Stimulated activated CD8-positive, alpha-beta memory T cell treated with anti-CD3 and anti-CD28 coated beads, Interleukin-4, amount 100 ng/mL, for 4 hours (primary cell): ENCODE results near the gene RABGGTA.
A peak's percentile ranks its signal among the peaks of the same experiment; 100 is the strongest.

Source experiments
- DNase-seq, 2 donors: peaks; one replicate each; pipeline ENCODE4 v3.0.0-alpha.2; 2020; ENCODE audit warnings: low read depth in 2 of 2, low spot score in 1 of 2

Gene RABGGTA, protein sequence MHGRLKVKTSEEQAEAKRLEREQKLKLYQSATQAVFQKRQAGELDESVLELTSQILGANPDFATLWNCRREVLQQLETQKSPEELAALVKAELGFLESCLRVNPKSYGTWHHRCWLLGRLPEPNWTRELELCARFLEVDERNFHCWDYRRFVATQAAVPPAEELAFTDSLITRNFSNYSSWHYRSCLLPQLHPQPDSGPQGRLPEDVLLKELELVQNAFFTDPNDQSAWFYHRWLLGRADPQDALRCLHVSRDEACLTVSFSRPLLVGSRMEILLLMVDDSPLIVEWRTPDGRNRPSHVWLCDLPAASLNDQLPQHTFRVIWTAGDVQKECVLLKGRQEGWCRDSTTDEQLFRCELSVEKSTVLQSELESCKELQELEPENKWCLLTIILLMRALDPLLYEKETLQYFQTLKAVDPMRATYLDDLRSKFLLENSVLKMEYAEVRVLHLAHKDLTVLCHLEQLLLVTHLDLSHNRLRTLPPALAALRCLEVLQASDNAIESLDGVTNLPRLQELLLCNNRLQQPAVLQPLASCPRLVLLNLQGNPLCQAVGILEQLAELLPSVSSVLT

GRCh38 chr14:24271134-24271833 lies at the start of gene RABGGTA:
Gene RABGGTA, minus strand, starts transcription at chr14:24271597. Its CDS starts 482 bp downstream, at chr14:24271115.
- peak; percentile 75 to 82 for DNase-seq

DNA sequence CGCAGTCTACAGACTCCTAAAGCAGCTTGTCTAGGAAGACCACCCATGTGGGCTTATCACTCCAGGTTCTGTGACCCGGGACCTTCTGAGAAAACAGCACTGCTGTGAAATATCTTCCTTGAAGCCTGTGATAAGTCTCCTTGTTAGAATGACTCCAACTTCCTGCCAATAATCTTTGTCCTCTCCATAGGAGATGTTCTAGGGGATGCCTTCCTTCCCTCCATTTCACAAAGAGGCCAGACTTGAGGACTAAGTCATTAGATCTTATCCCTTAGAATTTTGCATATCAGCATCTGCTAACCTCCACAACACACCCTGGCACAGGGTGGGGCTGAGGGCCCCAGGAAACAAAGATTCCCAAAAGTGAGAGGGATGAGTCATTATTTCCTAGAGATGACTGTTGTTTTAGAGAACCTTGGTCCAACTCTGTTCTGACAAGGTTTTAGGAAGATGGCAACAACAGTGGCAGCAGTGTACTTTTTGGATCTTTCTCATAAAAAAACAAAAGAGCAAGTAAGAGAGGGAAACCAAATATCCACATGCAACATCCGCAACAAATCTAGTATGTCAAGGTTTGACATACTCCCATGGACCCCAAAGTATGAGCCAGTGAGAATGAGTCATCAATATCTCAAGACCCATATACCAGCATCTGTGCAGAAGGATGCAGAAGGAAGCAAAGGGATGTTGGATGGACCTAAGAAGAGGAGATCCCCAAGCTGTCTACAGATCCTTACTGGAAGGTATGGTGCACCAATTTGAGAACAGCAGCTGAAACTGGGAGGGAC lies 45.9 kb upstream of the RABGGTA start:
- DNase-seq = no peak

DNA sequence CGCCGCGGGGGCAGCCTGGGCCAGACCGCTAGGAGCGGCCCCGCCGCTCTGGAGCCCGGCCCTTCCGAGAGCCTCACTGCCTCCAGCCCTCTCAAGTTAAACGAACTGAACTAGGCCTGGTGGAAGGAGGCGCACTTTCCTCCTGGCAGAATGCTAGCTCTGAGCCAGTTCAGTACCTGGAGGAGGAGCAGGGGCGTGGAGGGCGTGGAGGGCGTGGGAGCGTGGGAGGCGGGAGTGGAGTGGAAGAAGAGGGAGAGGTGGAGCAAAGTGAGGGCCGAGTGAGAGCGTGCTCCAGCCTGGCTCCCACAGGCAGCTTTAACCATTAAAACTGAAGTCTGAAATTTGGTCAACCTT lies 45.2 kb upstream of the RABGGTA start:
- DNase-seq = no peak

DNA sequence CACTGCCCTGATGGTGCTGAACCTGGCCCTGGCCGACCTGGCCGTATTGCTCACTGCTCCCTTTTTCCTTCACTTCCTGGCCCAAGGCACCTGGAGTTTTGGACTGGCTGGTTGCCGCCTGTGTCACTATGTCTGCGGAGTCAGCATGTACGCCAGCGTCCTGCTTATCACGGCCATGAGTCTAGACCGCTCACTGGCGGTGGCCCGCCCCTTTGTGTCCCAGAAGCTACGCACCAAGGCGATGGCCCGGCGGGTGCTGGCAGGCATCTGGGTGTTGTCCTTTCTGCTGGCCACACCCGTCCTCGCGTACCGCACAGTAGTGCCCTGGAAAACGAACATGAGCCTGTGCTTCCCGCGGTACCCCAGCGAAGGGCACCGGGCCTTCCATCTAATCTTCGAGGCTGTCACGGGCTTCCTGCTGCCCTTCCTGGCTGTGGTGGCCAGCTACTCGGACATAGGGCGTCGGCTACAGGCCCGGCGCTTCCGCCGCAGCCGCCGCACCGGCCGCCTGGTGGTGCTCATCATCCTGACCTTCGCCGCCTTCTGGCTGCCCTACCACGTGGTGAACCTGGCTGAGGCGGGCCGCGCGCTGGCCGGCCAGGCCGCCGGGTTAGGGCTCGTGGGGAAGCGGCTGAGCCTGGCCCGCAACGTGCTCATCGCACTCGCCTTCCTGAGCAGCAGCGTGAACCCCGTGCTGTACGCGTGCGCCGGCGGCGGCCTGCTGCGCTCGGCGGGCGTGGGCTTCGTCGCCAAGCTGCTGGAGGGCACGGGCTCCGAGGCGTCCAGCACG lies 44.6 kb upstream of the RABGGTA start:
- DNase-seq = no peak

GRCh38 chr14:24315243-24315806 lies 43.9 kb upstream of the RABGGTA start:
- no peak for DNase-seq

DNA sequence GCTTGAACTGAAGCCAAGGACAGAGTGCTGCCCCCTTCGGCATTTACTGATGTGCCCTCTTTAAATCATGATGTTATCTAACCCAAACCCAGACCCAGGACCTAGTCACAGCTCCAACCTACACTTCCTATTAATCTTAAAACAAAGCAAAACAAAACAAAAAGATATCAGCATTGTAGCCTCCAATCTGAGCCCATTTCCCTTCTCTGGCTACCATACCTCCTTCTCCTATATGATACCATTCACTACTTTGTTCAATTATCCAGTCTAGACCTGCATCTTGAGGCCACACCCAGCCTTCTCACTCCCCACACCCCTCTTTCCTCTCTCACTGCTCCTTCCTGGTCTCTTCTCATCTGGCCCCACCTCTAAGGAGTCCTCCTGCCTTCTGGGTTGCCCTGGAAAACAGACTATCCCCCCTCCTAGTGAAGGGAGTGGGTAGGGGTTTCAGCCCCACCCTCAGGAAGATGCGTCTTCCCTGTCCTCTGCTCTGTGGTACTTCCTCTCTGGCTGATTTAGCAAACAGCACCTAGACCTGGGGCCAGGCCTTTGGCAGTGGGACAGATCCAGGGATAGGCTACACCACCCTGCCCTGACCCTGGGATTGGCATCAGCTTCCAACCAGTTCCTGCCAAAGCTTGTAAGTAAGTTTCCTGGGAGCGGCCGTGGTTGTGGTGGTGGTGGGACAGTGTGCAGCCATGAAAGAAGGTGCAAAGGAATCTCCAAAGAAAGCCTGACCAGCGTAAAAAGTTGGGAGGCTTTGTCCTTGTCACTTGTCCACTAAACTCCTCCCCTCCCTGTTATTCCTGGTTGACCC lies 43.2 kb upstream of the RABGGTA start:
- no peak for DNase-seq

DNA sequence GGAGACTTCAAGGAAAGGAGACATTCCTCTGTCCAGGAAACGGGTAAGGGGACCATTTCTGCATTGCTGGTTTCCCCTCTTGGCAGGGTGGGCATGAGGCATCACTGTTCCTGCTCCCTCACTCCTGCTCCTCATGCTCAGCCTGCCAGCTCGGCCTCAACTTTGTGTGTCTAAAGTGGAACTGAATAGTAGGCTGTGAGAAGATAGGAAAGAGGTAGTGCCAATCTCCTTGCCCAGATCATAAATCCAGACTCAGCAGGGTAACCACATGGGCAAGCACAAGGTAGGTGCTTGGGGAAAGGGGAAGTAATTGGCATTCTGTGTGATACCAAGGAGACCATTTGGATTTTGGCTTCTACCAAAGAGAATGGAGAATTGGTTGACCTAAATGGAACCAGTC lies 42.5 kb upstream of the RABGGTA start:
- no peak for DNase-seq

- DNase-seq = no peak
These were observed 41.5 kb upstream of the RABGGTA start for GRCh38 chr14:24312736-24313507.

DNA sequence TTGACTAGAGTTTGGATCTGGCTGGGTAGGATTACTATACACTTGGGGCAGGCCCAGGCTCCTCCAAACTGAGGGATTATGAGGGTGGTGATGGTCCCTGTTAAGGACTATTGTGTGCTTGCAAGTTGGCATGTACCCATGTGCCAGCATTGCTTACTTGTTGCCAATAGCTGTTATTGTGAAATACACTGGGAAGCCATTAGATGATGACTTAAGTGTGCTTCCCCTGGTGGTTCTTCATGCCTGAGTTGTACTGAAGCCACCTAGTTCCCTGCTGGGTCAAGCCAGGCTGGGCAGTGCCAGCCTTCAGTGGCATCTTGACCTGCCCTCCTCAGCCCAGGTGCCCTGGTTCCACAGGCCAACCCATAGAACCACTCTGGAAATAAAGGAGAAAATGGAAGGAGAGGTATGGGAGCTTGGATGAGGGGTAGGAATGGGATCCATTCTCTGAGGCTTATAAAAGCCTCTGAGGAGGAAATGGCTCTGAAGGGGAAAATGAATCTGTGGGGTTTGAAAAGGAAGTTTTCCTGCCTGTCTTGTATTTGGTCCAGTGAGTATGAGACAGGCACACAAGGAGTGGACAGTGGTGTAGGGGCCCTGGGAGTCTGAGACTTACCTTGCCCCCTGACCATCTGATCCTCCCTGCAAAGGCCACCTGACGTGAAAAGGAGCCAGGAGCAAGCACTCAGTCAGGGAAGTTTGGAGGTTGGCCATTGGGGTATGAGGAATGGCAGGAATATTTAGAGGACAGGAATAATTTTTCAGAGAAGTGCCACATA lies 40.6 kb upstream of the RABGGTA start:
- no peak for DNase-seq

- no peak for DNase-seq
These were observed 39.5 kb upstream of the RABGGTA start, which contains the start of gene LTB4R for GRCh38 chr14:24310646-24311604. Gene LTB4R, plus strand, starts transcription at chr14:24311502. Its CDS starts 4,150 bp downstream, at chr14:24315652.

- no peak for DNase-seq
These were observed 38.9 kb upstream of the RABGGTA start for GRCh38 chr14:24310265-24310645.

DNA sequence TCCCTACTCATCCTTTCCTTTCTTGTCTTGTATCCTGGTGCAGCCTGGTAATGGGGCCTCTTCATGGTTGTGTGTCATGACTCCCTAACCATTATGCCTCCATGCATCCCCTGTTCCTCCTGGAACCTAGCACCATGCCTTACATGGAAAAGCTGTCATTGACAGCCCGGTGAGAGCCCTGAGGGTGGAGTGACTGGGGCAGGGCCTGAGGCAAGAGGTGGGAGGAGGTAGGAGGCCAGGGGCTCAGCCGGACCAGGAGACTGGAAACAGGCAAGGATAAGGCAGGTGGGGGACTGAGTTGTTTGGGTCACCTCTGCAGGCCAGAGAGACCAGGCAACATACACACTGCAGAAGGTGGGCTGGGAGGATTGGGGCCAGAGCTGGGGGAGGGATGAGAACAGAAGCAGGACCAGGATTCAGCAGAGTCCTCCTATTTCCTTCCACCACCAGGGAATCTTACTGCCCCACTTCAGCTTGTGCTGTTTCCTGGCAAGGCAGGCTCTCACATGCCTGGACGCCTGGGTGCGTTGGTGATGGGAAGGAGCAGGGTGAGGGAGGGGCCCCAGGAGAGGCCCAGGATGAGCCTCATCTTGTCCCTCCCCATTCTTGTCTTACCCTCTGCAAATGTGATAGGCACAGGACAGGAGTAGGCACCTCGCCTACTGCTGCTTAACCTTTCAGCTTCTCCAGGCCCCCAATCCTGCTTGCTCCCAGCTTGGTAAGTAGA lies 38.3 kb upstream of the RABGGTA start, which contains the start of gene LTB4R2:
Gene LTB4R2 (plus strand): TSS at position 603 of the 727 bp plus-strand sequence. CDS start 525 bp downstream, outside the sequence.
- DNase-seq = no peak

DNA sequence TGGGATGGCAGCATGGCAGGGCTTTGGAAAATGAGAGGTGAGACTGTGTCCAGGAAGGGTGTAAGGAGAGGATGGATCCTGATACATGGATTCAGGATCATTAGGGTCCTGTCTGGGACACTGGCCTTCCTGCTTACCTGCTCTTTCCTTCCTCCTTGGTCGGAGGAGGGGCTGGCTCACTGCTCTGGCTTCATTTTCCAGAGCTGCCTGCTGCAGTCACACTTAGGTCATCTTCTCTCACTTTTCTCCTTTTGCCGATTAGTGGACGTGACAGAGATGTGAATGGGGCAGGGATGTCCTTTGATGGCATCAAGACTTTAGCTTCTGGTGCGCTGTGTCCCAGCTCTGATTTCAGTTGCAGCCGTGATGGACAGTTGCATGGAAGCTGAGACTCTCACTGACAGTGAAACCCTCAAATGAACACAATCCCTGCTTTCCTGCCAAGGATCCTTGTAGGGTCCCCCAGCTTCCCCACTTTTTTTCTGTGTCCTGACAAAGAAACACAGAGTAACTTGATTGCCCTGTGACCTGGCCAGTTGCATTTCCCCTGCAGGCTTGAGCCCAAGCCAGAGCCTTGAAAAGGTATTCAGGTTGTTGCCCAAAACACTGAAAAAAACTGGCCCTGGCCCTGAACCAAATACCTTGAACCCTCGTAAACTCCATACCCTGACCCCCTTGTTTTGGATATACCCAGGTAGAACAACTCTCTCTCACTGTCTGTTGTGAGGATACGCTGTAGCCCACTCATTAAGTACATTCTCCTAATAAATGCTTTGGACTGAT lies 37.1 kb upstream of the RABGGTA start:
- no peak for DNase-seq

DNA sequence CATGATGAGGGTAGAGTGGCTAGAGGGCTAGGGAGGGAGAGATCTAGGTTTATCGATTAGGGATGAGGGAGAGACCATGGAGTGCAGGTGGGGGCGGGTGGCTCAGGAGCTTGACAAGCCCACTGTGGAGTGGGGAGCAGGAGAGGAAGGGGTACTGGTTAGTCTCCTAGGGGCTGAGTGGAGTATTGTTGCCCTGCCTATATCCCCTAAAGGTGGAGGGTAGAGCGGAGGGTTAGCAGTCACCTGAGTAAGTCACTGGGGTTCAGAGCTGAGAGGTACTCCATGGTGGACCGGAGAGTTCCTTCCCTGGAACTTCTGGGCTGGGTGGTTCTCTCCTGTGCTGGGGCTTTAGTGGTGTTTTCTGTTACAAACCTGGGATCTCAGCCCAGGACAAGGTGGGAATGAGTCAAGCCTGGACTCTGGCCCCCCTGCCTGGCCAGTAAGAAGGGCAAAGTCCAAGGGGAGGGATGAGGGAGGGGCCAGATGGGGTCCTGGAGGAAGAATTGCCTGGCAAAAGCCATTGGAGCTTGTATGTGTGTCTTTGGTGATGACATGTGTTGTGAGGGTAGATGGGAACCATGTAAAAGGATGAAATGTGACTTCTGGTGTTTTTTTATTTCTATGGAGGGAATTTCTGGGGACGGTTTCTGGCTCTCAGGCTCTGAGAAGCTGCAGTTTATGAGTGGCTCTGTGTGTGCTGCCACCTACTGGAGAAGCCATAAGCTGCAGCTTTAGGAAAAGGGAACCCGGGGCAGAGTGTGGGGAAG lies 36.4 kb upstream of the RABGGTA start, which contains the start of gene CIDEB:
Gene CIDEB (minus strand): TSS at position 403 of the 767 bp plus-strand sequence. CDS start 119 bp downstream, at position 284.
- DNase-seq = no peak
